Smooth muscle cell of the brain vasculature (primary cell): Measurements from ENCODE around the gene PRKG1.

Experiments
- DNase-seq: peaks from one replicate; pipeline ENCODE4 v3.0.0-alpha.2; 2012; ENCODE audit warnings: low read depth, low spot score

PRKG1 gene

DNA sequence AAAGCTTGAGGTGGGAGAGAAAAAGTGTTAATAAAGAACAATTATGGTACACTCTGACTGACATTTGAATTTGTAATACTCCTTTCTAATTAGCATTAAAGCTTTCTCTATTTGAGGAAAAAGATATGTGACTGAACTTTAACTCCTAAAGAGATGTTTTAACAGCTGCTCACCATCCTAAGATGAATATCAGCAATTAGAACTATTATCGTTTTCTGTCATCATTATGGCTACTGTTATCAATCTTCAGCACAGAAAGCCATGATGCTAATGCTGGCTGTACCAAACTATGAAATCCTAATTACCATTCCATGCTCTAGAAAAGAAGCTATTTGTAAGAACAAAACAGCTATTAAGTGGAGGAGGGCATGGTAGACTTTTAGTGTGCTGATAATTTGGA lies 853.9 kb downstream of the PRKG1 start:
- DNase-seq, result no peak

DNA sequence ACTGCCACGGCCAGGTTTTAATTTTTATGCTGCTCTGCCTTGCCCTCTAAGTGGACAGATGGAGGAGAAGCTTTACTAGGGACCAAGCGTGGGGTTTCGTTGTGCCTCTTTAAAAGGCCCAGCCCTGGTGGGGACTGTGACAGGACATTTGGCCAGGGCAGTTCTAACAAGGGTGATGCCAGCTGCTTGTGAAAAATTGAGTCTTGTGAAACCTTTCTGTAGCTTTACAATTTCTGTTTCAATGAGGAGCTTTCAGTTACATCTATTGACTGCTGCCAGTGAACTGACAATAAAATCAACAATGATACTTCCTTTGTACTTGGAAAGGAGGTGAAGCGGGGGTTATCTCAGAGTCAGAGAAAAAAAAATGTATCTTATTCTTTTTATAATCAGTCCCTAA lies 858.2 kb downstream of the PRKG1 start:
- DNase-seq, result no peak

DNA sequence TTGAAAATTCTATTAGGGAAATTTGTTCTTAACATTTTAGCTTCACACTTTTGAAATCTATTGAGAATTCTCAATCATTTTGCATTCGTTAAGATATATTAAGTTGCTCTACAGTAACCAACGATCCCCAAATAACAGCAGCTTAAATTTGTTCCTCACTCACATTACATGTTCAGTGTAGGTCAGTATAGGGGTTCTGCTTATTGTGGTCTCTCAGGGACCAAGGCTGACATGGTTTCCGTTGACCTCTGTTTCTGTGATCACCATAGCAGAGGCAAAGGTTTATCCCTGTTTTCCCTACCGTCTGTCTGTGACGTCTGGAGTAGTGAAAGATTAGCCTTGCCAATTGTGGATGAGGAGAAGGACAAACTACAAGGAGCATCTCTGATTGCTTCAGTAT lies 860.1 kb downstream of the PRKG1 start:
- DNase-seq, result no peak

DNA sequence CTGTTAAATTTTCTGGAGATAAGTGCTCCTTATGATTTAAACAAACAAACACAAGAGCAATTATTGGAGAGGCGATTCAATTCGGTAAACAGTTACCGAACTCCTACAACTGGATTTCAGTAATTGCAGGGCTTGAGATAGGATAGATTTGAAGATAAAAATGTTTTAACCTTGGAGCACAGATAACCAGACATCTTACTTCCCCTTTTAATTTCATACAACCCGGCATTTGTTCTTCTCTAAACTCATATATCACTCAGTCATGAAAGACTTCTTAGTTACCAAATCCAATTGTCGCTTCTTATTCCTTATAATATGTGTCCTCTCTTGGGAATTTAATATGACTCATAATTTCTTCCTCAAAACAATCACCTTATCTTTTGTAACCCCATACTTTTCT lies 861.1 kb downstream of the PRKG1 start:
- DNase-seq, result no peak

DNA sequence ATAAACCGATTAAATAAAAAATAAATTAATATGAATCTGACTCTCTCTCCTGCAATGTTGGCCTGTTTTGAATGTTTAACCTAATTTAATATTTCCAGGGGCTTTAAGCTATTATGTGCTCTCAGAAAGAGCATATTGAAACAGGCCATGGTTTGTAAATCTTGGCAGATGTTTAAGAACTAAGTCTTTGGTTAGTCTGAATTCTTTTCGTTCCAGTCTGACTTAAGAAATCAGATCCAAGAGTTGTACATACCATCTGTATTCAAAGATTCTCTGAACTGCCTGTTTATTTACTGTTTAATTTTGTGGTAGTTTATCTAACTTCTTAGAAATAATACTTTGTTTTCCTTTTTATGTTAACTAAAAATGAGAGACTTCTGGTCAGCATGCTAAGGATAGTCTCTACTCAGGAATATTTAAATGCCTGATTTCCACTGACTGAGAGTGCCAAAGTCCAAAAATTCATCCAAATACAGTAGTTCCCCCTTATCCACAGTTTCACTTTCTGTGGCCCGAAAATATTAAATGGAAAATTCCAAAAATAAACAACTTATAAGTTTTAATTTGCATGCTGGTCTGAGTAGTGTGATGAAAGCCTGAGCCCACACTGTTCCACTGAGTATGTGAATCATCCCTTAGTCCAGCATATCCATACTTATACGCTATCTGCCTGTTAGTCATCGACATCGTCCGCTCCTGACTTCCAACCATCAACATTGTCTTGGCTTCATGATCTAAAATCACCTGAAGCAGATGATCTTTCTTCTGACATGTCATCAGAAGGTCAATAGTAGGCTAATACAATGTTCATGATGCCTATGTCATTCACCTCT lies 863.2 kb downstream of the PRKG1 start:
- no peak for DNase-seq

DNA sequence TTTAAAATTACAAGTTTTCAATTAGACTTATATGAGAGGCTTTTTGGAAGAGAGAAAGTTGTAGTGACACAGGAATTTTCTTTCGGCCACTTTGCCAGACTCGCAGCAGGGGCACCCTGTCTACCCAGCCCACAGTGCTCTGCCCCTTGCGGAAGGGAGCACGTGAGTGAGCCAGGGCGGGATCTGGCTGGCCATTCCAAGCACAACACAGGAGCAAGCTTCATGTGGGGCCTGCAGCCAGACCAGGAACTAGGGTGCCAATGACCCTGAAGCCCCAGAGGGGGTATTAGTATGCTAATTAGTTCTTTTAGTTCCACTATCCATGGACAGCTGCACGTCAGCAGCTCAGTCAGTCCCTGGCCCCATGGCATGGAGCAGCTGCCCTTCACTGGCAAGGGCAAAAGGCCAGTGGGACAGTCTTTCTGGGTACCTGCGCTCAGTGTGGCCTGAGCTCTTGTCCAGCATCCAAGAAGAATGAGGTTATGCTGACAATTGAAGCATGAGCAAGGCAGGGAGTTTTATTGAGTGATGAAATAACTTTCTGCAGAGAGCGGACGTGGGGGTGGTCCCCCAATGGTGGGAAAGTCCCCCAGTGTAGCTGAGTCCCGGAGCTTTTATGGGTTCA lies 876.2 kb downstream of the PRKG1 start:
- DNase-seq, result no peak

DNA sequence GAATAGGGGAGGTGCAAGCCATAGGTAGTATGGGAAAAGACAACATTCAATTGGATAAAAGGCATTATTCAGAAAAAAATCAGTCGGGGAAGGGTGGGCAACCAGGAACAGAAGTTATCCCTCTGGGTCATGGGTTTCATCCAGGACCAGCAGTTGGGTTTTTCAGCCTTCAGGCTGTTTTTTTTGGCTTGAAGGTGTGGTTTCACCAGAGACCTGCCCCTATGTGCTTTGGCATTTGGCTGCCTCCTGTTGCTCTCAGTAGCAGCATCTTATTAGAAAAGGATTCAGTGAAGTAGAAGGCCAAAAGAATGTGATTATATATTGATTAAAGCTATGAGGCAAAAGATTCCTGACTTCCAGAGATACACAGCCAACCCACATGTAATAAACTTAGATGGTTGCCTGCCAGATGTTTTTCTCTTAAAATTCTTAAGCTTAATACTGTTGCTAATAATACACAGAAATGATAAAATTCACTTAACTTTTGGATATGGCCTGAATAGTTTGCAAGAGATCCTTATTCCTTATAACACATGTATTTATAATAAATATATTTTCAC lies 876.8 kb downstream of the PRKG1 start:
- no peak for DNase-seq

DNA sequence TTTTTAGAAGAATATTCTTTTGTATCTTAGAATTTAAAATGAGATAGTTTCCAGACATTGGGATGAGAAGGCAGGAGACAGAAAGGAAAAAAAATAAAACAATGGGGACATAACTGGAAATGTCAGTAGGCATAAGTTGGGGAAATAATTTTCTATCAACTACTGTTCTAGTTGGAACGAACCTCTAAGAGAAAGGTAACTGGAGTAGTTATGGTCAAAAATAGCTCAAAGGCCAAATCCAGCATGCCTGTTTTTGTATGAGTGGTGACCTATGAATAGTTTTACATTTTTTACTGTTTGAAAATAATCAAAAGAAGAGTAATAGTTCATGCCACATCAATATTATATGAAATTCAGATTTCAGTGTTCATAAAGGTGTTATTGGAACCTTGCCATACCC lies 877.3 kb downstream of the PRKG1 start:
- DNase-seq, result no peak

DNA sequence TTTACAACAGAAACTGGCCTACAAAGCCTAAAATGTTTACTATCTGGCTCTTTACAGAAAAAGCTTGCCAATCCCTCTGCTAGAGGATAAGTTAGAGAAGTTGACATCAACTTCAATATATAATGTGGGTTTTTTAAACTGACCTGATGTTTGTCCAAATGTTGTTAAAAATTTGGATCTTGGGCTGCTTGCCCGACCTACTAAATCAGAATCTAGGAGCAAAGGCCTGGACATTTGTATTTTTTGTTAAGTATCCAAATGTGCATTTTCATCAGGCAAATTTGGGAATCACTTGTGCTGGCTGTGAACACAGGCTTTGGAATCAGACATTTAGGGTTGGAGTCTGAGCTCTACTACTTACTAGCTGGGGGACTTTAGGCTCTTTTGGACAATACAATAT lies 877.8 kb downstream of the PRKG1 start:
- DNase-seq, result no peak

DNA sequence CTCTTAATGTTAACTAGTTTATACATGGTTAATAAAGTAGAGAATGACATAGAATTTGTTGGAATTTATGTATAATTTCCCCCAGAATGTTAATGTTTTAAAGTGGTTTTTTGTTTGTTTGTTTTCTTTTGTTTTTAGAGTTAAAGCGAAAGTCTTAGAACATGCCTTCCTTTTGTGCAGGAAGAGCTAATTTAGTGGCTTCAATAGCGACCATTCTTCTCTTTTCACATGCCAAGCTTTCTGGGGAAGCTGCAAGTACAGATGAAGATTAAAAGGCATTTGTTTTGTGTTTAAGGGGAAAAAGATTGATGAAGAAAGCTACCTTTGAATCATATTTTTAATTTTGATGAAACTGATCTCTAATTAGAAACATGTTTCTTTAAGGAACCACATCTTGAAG lies 881.4 kb downstream of the PRKG1 start:
- no peak for DNase-seq

DNA sequence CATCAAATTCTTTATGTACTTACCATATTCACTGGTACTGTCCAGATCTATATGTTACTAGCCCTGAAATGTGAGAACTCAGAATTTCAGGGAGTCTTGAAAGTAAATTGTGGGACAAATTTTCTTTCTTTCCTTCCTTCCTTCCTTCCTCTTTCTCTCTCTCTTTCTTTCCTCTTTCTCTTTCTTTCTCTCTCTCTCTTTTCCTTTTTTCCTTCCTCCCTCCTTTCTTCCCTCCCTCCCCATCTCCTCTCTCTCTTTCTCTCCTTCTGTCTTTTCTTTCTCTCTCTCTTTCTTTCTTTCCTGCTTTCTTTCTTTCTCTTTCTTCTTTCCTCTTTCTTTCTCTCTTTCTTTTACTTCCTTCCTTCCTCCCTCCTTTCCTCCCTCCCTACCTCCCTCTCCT lies 882.5 kb downstream of the PRKG1 start:
- no peak for DNase-seq

DNA sequence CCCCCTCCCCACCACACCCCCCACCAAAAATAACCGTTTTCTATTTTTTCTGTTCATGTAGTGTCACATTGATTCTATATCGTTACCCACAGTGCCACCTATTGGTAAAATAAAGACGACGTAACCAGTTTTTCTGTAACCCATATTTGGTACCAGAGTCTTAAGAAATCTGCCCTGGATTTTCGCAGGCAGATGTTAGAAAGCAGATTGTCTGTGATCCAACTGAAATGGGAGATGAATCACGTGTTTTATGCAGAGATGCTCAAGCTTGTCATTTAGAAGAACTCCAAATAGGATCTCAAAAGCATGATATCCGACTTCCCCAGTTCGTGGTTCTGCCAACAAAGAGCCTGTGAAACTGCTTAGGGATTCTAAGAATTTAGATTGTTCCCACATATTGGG lies 886.2 kb downstream of the PRKG1 start:
- DNase-seq, result no peak

DNA sequence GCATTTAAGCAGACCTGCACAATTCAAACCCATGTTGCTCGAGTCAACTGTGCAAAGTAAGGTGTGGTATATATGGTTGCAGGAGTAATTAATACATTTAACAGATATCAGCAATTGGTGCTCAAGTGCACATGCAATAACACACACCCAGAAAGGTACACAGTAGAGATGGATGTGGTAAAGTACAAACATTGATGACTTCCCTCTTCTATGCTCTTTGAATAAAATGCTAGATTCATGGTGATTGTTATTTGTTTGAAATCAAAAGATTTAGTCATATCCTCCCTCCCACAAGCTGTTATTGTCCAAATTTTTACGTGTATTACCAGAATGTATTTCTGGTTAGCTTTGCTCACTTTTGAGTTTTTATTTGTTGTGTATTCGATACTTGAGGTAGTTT lies 887.1 kb downstream of the PRKG1 start:
- DNase-seq, result no peak

DNA sequence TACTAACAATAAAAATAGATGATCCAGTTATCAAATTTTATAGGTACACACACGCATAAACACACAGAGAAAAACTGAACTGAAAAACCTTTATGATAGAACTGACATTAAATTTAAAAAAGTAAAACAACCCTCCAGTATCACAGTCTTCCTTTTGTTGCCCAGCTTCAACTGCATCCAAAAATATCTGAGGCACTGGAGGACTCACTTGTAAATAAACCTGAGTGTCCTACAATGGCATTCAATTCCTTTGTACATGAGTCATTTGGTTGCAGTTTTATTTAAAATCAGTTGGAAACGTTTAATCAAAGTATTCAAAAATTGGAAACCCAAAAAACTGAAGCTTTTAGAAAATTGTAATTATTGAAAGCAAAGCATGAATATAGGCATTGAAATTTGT lies 890.3 kb downstream of the PRKG1 start:
- DNase-seq, result no peak

DNA sequence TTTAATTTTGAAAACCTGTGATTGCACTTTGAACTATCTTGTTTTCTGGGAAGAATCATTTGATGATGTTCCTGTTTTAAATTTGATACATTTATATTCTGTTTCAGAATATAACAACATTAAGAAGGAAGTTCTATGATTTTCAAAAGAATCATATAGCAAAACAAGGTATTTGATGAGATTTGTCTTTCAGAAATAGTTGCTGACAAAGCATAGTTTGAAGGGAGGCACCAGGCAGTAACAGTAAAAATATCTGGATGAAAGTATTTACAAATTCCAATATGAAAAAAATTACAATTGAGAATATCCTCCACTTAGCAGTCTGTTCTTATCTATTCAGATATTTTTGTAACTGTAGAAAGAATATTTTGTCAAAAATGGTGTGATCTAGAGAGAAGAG lies 891.2 kb downstream of the PRKG1 start:
- no peak for DNase-seq

DNA sequence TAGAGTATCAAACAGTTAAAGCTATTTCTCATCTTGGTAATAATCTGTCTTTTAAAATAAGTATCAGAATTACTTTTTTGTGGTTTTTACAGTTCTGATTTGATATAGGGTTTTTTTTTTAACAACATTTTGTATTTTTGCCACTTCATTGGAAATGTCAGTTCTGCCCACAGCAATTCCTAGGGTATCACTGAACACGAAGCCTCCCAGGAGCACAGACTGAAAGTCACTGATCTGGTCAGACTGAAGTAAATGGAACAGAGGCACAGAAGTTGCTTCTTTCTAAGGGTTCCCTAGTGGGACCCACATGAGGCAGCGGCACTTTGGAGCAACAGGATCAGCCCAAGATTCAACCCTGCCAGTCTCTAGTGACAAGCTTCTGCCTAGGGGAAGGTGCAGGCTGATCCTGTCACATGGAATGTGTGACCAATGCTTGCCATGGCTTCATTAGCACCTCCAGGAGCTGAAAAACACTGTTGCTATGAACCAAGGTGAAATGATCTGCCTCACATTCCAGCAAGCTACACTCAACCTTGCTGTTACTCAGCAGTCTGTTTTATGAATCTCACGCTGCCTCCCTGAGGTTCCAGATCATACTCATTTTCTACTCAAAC lies 898.6 kb downstream of the PRKG1 start:
- DNase-seq, result no peak

DNA sequence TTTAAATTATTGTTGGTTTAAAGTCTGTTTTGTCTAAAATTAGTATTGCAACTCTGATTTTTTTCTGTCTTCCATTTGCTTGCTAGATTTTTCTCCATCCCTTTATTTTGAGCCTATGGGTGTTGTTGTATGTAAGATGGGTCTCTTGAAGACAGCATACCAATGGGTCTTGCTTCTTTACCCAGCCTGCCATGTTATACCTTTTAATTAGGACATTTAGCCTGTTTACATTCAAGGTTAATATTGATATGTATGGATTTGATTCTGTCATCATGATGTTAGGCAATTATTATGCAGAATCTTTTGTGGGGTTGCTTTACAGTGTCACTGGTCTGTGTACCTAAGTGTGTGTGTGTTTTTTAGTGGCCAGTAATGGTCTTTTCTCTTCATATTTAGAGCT lies 906.5 kb downstream of the PRKG1 start:
- no peak for DNase-seq

DNA sequence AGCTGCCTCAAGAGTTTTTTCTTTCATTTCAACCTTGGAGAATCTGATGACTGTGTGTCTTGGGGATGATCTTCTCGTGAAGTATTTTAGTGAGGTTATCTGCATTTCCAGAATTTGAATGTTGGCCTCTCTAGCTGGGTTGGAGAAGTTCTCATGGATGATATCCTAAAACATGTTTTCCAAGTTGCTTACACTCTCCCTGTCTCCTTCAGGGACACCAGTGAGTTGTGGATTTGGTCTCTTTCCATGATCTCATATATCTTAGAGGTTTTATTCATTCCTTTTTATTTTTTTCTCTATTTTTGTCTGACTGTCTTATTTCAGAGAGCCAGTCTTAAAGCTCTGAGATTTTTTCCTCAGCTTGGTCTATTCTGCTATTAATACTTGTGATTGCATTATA lies 907.4 kb downstream of the PRKG1 start:
- DNase-seq, result no peak

DNA sequence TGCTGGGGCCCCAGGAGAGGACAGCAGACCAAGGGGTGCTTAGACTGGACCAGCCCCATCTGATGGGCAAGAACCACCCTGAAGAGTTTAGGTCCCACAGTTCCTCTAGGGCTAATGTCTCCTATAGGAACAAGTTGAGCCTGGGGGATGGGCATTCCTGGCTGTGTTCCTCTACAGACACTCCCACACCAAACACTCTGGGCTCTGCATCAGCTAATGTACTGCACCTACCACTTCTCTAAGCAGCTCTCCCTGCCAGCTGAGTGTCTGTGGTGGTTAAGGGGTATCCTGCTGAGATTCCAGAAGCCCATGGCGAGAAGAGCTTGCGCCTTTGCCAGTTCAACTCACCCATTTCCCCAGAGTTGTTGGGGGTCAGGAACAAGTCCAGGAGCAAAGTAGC lies 909.2 kb downstream of the PRKG1 start:
- DNase-seq, result no peak

DNA sequence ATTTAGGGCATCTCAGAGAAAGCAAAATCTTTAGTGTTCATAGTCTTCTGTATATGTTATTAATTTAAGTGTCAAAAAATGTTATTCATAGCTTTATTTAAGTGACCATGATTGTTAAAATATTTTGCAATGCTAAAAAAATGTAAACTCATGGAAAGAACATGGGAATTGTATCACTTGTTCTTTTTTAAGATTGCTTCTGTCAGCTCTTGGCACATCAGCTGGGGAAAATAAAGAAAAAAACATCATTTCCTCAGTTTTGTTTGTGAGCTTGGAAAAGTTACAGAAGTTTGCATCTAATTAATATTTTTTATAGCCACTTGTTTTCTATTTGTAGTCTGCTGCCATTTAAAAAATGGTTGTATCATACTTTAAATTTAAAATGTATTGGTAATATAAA lies 911.0 kb downstream of the PRKG1 start:
- no peak for DNase-seq

DNA sequence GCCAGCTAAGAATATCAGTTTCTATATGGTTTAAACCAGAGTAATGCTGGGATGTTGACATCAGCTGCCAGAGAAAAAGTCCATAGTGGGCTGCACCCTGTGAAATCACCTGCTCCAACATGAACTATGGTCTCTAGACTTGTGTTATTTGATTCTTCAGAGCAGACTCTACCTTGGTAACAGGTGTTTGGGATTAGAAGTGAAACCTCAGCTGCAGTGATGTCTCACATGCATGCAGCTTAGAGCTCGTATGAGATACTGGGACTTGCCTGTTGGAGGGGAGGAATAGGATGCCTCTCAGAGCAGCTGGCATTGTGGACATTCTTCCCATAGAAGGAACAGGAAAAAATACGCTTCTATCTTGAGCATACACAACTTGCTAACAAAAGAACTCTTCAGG lies 912.2 kb downstream of the PRKG1 start:
- DNase-seq, result no peak

DNA sequence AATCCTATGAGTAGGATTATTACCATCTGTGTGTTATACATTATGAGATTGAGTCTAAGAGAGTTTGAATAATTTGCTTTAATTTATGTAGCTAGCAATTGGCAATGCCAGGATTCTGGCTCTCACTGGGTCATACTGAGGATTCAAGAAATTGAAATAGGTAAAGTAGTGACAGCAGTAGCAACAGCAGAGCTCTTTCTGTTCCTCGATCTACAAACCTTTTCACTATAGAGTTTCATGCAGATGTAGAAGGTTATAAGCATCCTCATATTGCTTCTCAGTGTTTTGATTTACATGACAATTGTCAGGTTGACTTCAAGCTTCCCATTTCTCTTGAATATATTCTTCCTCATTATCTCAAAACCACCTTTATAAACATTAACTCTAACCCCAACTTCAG lies 919.2 kb downstream of the PRKG1 start:
- no peak for DNase-seq

DNA sequence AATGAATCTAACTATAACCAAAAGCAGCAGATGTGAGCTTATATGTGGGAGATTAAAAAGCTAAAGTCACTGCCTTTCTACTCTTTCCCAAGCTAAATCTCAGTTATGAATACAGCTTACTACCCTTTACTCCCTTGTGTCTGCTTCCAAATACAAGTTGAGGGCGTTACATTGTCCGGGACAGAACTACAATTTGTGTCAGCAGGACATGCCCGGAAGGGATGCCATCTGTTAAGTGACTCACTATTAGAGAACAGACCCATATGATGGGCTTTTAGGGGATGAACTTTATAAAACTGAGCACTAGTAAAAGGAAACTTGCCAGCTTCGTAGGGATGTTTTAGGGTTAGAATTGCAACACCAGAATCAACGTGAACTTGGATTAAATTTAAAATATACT lies 924.8 kb downstream of the PRKG1 start:
- no peak for DNase-seq
